HG03025 (cell line): ENCODE measurements around the gene SPACDR.

Experiments used
- ATAC-seq: cut with Tn5 transposase; IDR thresholded peaks from one replicate; pipeline ENCODE4 v1.9.1; 2021; ENCODE audit warnings: mild to moderate bottlenecking, moderate library complexity; ENCODE audit not compliant: unreplicated experiment, low FRiP score

SPACDR gene

GRCh38 chr7:100438172-100438571 lies 25.9 kb downstream of the SPACDR start:
- no peak for ATAC-seq

- ATAC-seq: no peak
These were observed 26.6 kb downstream of the SPACDR start for GRCh38 chr7:100437150-100438100.

- peak; percentile 36 for ATAC-seq
These were observed 28.4 kb downstream of the SPACDR start for GRCh38 chr7:100435401-100436304.

GRCh38 chr7:100434297-100435144 lies 29.5 kb downstream of the SPACDR start:
- ATAC-seq: no peak

DNA sequence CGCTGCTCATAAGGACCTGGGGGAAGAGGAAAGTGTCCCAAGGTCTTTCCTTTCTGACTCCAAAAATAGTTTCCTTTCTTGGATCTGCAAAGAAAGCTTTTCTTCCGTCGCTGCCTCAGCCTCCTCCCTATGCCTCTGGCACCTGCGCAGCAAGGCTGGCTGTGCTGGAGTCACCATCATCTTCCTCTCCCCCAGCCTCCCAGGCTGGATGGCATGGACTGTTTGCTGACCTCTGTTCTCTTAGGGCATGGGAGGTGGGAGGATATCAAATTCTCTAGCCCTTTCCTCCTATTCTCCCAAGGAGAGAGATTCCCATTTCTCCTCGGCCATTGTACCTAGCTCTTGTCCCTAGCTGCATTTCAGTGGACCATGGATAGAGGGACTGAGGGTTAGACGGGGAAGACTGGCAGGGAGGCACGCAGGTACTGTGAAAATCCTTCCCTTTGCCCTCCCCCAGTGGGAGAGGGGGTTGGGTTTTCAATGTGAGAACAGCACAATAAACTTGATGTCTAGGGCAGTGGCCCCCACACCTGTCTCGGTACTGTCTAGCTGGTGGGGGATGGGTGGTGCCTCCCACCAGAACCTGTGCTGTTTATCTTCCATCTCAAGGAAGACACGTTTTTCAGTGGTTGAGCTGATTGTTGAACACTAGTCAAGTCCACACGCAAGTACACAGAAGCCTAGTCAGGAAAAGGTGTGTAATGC lies 30.3 kb downstream of the SPACDR start:
- ATAC-seq: no peak

- no peak for ATAC-seq
These were observed 30.8 kb downstream of the SPACDR start for GRCh38 chr7:100433276-100433591.

GRCh38 chr7:100432621-100433275 lies 31.3 kb downstream of the SPACDR start:
- no peak for ATAC-seq

- ATAC-seq: no peak
These were observed 32.0 kb downstream of the SPACDR start for GRCh38 chr7:100432053-100432452.

DNA sequence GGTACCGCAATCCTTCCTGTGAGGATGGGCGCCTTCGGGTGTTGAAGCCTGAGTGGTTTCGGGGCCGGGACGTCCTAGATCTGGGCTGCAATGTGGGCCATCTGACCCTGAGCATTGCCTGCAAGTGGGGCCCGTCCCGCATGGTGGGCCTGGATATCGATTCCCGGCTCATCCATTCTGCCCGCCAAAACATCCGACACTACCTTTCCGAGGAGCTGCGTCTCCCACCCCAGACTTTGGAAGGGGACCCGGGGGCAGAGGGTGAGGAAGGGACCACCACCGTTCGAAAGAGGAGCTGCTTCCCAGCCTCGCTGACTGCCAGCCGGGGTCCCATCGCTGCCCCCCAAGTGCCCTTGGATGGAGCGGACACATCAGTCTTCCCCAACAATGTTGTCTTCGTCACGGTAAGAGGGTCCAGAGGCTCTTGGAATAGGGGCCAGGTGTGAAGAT lies 32.7 kb downstream of the SPACDR start:
- ATAC-seq: no peak

- ATAC-seq: no peak
These were observed 33.4 kb downstream of the SPACDR start for GRCh38 chr7:100430493-100431285.

- ATAC-seq: peak; percentile 38
These were observed 34.2 kb downstream of the SPACDR start, which contains the start of gene MEPCE for GRCh38 chr7:100429637-100430492. MEPCE (plus strand) TSS chr7:100429831; CDS start chr7:100430019, 188 bp downstream.

GRCh38 chr7:100428967-100429636 lies 35.0 kb downstream of the SPACDR start:
- ATAC-seq: peak; percentile 44

- ATAC-seq: peak; percentile 51
These were observed 35.7 kb downstream of the SPACDR start, which contains the start of gene ZCWPW1 for GRCh38 chr7:100428199-100428966. ZCWPW1 (minus strand) TSS chr7:100428703; CDS start chr7:100420649, 8,054 bp downstream.

DNA sequence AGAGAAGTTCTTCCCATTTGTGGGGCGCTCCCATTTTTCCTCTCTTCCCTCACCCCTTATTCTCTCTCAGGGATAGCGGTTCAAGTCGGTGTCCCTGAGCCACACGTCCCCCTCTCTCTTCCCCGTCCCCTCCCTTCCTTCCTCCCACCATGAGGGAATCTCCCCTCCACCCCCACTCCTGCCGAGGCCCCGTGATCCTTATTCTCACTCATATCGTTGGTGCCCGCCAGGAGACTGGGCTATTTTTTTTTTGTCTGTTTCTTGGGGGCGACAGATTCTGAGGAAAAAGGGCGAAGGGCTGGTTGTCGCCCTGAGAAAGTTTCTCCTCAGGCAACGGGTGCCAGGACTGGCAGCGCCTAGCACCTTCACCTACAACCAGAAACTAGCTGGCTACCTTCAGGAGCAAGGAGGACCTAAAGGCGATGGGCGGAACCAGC lies 36.3 kb downstream of the SPACDR start:
- ATAC-seq: no peak

DNA sequence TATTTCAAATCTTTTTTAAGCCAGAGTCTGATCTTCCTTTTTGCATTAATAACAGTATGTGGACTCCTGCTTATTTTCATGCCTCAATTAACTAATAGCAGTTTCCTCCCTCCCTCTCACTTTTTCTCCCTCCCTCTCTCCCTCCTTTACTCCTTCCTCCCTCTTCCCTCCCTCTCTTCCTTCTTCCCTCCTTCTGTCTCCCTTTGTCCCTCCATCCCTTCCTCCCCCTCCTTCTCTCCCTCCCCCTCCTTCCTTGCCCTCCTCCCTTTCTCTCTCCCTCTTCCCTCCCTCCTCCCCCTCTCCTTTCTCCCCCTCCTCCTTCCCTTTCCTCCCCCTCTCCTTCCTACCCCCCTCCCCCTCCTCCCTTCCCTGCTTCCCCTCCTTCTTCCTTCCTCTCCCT lies 37.5 kb downstream of the SPACDR start:
- ATAC-seq: no peak

DNA sequence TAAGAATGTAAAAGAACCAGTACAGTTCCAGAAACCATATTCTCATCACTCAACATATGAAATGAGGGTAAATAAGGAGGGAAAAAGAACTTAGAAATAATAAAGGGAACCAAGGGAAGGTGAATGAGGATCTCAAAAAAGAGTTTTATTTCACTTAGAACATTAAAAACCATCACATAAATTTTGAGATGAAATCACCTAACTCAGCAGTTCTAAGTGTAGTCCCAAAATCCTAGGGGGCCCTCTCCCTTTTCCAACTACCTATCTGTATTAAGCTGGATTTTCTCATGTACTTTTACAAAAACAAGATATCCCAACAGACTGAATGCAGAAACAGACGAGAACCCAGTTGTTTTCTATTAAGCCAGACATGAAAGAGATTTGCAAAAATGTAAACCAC lies 38.7 kb downstream of the SPACDR start:
- no peak for ATAC-seq
